Measurements from ENCODE around the gene LTBP4. TPM values are rescaled to one million over a fixed set of nuclear protein-coding genes. Genes with fewer than 3 reads are reported as not detected.

The LTBP4 gene
- total RNA-seq, 3 donors from 2014 or later: 141 to 244 (median 160) TPM

DNA sequence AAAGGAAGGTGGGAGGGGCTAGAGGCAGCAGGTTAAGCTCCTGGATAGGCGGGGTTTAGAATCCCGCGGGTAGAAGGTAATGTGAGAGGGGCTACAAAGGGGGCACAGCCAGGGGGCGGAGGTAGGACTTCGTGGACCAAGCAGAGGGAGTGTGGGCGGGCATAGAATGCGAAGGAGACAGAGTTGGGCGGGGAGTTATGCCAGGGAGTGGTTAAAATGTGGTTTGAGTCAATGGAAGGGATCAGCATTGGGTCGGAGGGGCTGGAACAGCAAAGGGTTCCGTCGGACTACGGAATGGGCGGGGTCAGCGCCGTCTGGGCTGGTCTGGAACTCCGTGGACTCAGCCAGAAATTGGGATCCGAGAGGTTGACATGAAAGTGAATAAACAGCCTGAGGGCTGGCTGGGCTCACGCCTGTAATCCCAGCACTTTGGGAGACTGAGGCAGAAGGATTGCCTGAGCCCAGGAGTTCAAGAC lies 3.0 kb downstream of the LTBP4 start:
- intact Hi-C loops (cut with DNase I, micrococcal nuclease): no loop called here
- Histone ChIP-seq H3K4me3 (no peak overlapping the region), H3K9me3 (no peaks in the 10 kb centered on the region), H3K36me3 (ENCODE audit: low read depth) (no peaks in the 10 kb centered on the region), H3K4me1 (ENCODE audit: low read depth) (peaks cover 78% of the 10 kb centered on the region)
- DNase-seq (no peak), ATAC-seq (no peak)
- TF ChIP-seq, protein P1, sequence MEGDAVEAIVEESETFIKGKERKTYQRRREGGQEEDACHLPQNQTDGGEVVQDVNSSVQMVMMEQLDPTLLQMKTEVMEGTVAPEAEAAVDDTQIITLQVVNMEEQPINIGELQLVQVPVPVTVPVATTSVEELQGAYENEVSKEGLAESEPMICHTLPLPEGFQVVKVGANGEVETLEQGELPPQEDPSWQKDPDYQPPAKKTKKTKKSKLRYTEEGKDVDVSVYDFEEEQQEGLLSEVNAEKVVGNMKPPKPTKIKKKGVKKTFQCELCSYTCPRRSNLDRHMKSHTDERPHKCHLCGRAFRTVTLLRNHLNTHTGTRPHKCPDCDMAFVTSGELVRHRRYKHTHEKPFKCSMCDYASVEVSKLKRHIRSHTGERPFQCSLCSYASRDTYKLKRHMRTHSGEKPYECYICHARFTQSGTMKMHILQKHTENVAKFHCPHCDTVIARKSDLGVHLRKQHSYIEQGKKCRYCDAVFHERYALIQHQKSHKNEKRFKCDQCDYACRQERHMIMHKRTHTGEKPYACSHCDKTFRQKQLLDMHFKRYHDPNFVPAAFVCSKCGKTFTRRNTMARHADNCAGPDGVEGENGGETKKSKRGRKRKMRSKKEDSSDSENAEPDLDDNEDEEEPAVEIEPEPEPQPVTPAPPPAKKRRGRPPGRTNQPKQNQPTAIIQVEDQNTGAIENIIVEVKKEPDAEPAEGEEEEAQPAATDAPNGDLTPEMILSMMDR (IDR thresholded peaks at IDR 0.05): no peak

DNA sequence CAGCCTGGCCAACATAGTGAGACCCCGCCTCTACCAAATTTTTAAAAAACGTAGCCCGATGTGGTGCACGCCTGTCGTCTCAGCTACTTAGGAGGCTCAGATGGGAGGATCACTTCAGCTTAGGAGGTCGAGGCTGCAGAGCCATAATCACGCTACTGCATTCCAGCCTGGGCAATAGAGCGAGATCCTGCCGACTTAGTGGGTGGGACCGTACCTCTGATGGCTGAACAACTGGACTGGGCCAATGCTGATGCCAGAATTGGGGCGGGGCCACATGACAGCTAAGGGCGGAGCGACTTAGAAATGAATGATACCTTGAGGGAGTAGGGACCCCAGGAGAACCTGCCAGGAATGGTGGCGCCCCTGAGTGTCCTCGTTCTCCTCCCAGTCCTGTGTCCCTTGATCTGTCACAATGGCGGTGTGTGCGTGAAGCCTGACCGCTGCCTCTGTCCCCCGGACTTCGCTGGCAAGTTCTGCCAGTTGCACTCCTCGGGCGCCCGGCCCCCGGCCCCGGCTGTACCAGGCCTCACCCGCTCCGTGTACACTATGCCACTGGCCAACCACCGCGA lies 3.6 kb downstream of the LTBP4 start:
- peak; percentile 76 to 80 (median 80) for DNase-seq
- intact Hi-C loops (cut with DNase I, micrococcal nuclease): no loop called here
- ATAC-seq: no peak
- Histone ChIP-seq H3K36me3 (ENCODE audit: low read depth) (no peaks in the 10 kb centered on the region), H3K4me3 (no peak overlapping the region), H3K4me1 (ENCODE audit: low read depth) (peaks cover 81% of the 10 kb centered on the region), H3K9me3 (no peaks in the 10 kb centered on the region)
- TF ChIP-seq, protein P1 (IDR thresholded peaks at IDR 0.05): no peak

DNA sequence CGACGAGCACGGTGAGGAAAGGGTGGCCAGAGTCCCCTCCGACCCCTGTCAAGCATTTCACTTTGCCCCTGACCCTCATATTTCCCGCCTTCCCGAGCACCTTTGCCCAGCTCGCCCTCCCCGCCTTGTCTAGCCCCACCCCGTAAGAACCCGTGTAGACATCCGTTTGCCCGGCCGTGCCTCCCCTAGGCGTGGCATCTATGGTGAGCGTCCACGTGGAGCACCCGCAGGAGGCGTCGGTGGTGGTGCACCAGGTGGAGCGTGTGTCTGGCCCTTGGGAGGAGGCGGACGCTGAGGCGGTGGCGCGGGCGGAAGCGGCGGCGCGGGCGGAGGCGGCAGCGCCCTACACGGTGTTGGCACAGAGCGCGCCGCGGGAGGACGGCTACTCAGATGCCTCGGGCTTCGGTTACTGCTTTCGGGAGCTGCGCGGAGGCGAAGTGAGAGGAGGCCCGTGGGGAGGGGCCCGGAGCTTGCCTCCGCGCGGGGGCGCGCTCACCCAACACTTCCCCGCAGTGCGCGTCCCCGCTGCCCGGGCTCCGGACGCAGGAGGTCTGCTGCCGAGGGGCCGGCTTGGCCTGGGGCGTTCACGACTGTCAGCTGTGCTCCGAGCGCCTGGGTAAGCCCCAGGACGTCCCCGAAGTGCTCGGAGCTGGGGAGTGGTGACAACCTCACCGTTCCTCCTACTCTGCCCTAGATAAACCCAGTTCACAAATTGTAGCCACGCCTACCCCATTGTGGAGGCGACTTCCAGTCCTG lies 4.2 kb downstream of the LTBP4 start:
- Histone ChIP-seq H3K36me3 (ENCODE audit: low read depth) (no peaks in the 10 kb centered on the region), H3K9me3 (no peaks in the 10 kb centered on the region), H3K4me1 (ENCODE audit: low read depth) (peaks cover 78% of the 10 kb centered on the region), H3K4me3 (peak overlapping the region; percentile 24)
- peak; percentile 64 for ATAC-seq
- peak; percentile 93 to 97 (median 94) for DNase-seq
- TF ChIP-seq, protein P1 (IDR thresholded peaks at IDR 0.05): no peak
- intact Hi-C loops (cut with DNase I, micrococcal nuclease): no loop called here

DNA sequence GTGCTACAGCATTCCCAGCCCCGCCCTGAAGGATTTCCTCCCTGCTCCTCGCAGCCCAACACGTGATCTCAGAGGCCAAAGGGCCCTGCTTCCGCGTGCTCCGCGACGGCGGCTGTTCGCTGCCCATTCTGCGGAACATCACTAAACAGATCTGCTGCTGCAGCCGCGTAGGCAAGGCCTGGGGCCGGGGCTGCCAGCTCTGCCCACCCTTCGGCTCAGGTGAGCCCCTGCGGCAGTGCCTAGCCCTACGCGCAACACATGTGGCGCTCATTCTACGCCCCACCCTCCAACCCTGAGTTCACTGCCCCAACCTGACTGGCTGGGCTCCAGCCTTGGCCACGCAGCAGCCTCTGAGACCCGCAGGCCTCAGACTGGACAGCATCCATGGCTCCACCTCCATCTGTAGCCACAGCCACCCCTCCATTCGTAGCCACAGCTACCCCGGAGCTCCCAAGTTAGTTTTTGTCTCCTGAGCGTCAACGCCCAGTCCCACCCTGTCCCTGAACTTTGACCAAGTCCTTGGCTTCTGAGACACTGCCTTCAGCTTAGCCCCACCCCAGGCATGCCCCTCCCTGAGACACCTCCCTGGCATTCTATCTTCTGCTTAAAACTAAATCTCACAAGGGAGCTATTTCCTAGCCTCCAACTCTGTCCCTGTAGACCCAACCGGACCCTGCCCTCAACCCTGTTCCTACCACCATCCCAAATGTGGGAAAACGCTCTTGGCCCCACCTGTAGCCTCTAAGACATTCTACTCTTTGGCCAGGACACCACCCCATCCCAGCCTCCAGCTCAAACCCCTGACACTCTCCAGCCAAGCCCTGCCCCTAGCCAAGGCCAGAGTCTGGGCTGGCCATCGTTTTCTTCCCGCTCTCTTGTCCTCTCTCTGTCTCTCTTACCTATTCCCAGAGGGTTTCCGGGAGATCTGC lies 6.4 kb downstream of the LTBP4 start:
- intact Hi-C loops (cut with DNase I, micrococcal nuclease): no loop called here
- peaks cover 81% of the 10 kb centered on the region for H3K4me1 ChIP-seq (ENCODE audit: low read depth)
- TF ChIP-seq, protein P1 (IDR thresholded peaks at IDR 0.05): no peak
- DNase-seq (peak; percentile 81 to 94 (median 84)), ATAC-seq (peak; percentile 5)
- no peaks in the 10 kb centered on the region for H3K9me3 ChIP-seq
- H3K36me3 ChIP-seq (ENCODE audit: low read depth): no peaks in the 10 kb centered on the region
- H3K4me3 ChIP-seq: no peak overlapping the region

DNA sequence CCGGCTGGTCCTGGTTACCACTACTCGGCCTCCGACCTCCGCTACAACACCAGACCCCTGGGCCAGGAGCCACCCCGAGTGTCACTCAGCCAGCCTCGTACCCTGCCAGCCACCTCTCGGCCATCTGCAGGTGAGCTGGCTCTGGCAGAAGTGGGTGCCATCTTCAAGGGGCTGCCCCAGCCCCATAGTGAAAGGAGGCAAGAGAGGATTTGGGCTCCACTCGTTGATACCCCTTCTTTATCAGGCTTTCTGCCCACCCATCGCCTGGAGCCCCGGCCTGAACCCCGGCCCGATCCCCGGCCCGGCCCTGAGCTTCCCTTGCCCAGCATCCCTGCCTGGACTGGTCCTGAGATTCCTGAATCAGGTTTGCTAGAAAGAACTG lies 7.1 kb downstream of the LTBP4 start:
- no peak overlapping the region for H3K4me3 ChIP-seq
- peak in 2 of 3 donors; percentile 55 to 71 for DNase-seq
- H3K4me1 ChIP-seq (ENCODE audit: low read depth): peaks cover 75% of the 10 kb centered on the region
- H3K36me3 ChIP-seq (ENCODE audit: low read depth): no peaks in the 10 kb centered on the region
- no peak for ATAC-seq
- TF ChIP-seq, protein P1 (IDR thresholded peaks at IDR 0.05): no peak
- H3K9me3 ChIP-seq: no peaks in the 10 kb centered on the region
- intact Hi-C loops (cut with DNase I, micrococcal nuclease): no loop called here
